Keratinocyte (primary cell): ENCODE measurements around the gene FRAS1.

ENCODE experiments used
- CTCF ChIP-seq, 3 experiments: IDR thresholded peaks in 1 of 3; conservative IDR thresholded peaks in 1 of 3; optimal IDR thresholded peaks in 1 of 3; 2 replicates in 2 of 3; 3 replicates in 1 of 3; pipeline versions ENCODE3 to v1.5.1; 2011; ENCODE audit warnings: low read length in 3 of 3, mild to moderate bottlenecking in 3 of 3, moderate library complexity in 2 of 3, control low read depth in 1 of 3, inconsistent platforms in 1 of 3; ENCODE audit not compliant: insufficient read depth in 2 of 3; ENCODE audit errors: extremely low read depth in 1 of 3
- EZH2 ChIP-seq: IDR thresholded peaks from one replicate; pipeline ENCODE4 v1.6.1; 2012; ENCODE audit warnings: inconsistent platforms, mild to moderate bottlenecking, low read length, moderate library complexity

- TF ChIP-seq CTCF (optimal IDR thresholded peaks at IDR 0.05 in 1 of 3, IDR thresholded peaks at IDR 0.05 in 1 of 3, conservative IDR thresholded peaks at IDR 0.05 in 1 of 3; ENCODE audit: extremely low read depth in 1 of 3, insufficient read depth in 2 of 3, low read length in 3 of 3) (no peak), EZH2 (no peak)
These were observed 280.3 kb downstream of the FRAS1 start for GRCh38 chr4:78337244-78338020.
